AG09319 (cell line): ENCODE results near the gene SUGP1.
"Not testable (repeated sequence)": the region's sequence is repeated elsewhere in the genome, so short reads cannot be mapped to it uniquely, and the experiment has no call there.

Experiments used
- DNase-seq: peaks from one replicate; pipeline ENCODE4 v3.0.0-alpha.2; 2010; ENCODE audit warnings: low read depth; ENCODE audit errors: extremely low read depth
- TF ChIP-seq, protein P1 (sequence below): IDR thresholded peaks from 2 replicates; pipeline ENCODE4 v1.5.1; 2011; ENCODE audit warnings: low read depth, mild to moderate bottlenecking, inconsistent platforms, low read length, moderate library complexity

The SUGP1 gene

DNA sequence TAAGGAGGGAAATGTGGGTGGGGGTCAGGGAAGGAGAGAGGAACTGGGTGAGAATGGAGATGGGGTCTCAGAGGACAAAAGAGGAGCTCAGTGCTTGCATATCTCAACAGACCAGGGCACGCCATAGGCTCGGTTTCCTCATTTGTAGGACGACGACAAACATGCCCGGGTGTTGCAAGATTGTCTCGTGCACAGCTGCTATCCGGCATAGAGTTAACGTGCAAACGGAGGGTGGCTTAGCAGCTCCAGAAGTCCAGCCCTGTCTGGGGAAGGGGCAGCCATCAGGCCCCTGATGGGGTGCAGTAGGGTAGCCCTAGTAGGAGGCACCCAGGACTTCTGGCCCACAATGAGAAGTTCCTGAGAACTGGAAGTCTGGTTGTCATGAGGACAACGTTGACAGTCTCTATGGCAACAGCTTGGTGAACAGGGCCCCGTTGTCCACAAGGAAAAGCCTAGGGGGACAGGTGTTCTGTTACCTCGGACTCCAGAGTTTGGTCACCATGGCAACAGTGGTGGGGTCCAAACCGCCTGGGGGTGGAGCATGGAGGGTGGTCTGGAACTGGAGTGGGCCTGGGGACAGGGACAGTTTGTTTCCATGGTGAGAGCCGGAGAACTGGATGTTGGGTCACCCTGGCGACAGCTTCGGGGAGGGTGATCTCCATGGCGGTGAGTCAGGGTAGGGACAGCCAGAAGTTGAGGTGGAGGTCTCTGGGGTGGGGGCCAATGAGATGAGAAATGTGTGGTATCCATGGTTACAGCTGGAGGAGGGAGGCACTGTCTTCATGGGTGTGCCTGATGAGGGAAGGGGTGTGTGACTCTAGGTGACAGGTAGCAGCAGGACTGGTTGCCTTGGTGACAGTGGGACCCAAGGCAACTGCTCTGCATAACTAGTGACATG is 64.0 kb downstream of the SUGP1 start:
- DNase-seq: no peak
- TF ChIP-seq, protein P1, sequence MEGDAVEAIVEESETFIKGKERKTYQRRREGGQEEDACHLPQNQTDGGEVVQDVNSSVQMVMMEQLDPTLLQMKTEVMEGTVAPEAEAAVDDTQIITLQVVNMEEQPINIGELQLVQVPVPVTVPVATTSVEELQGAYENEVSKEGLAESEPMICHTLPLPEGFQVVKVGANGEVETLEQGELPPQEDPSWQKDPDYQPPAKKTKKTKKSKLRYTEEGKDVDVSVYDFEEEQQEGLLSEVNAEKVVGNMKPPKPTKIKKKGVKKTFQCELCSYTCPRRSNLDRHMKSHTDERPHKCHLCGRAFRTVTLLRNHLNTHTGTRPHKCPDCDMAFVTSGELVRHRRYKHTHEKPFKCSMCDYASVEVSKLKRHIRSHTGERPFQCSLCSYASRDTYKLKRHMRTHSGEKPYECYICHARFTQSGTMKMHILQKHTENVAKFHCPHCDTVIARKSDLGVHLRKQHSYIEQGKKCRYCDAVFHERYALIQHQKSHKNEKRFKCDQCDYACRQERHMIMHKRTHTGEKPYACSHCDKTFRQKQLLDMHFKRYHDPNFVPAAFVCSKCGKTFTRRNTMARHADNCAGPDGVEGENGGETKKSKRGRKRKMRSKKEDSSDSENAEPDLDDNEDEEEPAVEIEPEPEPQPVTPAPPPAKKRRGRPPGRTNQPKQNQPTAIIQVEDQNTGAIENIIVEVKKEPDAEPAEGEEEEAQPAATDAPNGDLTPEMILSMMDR: no peak

DNA sequence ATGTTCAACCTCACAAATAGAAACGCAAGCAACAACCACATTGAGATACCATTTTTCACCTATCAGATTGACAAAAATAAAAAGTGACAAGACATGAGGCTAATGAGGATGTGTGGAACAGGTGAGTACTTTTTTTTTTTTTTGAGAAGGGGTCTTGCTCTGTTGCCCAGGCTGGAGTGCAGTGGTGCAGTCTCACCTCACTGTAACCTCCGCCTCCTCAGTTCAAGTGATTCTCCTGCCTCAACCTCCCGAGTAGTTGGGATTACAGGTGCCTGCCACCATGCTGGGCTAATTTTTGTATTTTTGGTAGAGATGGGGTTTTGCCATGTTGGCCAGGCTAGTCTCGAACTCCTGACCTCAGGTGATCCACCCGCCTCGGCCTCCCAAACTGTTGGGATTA is 66.9 kb downstream of the SUGP1 start:
- DNase-seq: not testable (repeated sequence)

- TF ChIP-seq, protein P1: no peak
- no peak for DNase-seq
These were observed 70.0 kb downstream of the SUGP1 start for GRCh38 chr19:19250196-19250801.

DNA sequence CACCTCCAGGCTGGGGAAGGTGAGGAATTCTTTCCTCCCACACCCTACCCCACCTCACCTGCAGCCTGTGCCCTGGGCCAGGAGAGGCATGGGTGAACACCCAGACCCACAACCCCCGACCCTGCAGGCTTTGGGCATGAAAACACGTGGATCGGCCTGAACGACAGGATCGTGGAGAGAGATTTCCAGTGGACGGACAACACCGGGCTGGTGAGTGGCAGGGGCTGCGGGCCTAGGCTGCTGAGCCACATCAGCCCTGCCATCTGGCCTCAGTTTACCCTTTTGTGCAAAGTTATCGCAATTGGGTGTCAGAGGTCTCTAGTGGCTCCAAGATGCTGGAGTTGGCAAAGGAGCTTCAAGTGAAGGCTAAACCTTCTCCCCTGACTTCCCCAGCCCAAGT is 79.8 kb downstream of the SUGP1 start:
- TF ChIP-seq, protein P1: no peak
- DNase-seq: no peak

DNA sequence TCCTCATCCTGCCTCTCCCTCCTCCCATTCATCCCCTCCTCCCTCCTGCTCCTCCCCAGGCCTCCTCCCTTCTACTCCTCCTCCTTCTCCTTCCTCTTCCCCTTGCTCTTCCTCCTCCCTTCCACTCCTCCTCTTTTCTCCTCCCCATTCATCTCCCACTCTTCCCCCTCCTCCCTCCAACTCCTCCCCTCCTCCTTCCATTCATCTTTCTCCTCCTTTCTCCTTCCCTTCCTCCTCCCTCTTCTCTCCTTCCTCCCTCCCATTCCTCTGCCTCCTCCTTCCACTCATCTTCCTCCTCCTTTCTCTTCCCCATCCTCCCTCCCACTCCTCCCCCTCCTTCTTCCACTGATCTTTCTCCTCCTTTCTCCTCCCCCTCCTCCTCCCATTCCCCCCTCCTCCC is 80.6 kb downstream of the SUGP1 start:
- TF ChIP-seq, protein P1: no peak
- DNase-seq: no peak

GRCh38 chr19:19238126-19238894 is 82.0 kb downstream of the SUGP1 start:
- TF ChIP-seq, protein P1: no peak
- no peak for DNase-seq

DNA sequence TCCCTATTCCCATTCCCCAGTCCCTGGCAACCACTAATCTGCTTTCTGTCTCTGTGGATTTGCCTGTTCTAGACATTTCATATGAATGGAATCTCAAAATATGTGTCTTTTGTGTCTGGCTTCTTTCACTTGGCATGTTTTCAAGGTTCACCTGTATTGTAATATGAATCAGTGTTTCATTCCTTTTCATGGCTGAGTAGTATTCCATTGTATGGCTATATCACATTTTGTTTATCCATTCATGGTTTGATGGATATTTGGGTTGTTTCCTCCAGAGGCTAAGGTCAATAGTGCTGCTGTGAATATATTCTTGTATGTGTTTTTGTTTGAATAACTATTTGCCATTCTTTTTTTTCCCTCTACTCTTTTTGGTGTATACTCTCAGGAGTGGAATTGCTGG is 84.1 kb downstream of the SUGP1 start:
- TF ChIP-seq, protein P1: no peak
- no peak for DNase-seq
